ENCODE results near the gene MRPS7.
"Not testable (repeated sequence)": the region's sequence is repeated elsewhere in the genome, so short reads cannot be mapped to it uniquely, and the experiment has no call there.

The MRPS7 gene

DNA sequence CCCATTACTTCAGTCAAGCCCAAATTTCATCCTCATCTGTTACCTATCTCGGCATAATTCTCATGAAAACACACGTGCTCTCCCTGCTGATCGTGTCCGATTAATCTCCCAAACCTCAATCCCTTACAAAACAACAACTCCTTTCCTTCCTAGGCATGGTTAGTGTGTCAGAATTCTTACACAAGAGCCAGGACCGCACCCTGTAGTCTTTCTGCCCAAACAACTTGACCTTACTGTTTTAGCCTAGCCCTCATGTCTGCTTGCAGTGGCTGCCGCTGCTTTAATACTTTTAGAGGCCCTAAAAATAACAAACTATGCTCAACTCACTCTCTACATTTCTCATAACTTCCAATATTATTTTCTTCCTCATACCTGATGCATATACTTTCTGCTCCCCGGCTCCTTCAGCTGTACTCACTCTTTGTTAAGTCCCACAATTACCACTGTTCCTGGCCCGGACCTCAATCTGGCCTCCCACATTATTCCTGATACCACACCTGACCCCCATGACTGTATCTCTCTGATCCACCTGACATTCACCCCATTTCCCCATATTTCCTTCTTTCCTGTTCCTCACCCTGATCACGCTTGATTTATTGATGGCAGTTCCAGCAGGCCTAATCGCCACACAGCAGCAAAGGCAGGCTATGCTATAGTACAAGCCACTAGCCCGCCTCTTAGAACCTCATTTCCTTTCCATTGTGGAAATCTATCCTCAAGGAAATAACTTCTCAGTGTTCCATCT lies 5.6 kb upstream of the MRPS7 start:
- DNase-seq; ATAC-seq (replicated peaks); H3K27me3 Mint-ChIP-seq; H3K9me3 Mint-ChIP-seq: not testable (repeated sequence)
- peaks cover 13 to 41% of the 10 kb centered on the region in 2 donors for H3K36me3 Mint-ChIP-seq
- H3K4me1 Mint-ChIP-seq = peaks cover 66 to 99% of the 10 kb centered on the region in 2 donors
- peak overlapping the region; percentile 53 for H3K27ac Mint-ChIP-seq
- H3K4me3 Mint-ChIP-seq = peak overlapping the region in 1 of 2 donors; percentile 33

DNA sequence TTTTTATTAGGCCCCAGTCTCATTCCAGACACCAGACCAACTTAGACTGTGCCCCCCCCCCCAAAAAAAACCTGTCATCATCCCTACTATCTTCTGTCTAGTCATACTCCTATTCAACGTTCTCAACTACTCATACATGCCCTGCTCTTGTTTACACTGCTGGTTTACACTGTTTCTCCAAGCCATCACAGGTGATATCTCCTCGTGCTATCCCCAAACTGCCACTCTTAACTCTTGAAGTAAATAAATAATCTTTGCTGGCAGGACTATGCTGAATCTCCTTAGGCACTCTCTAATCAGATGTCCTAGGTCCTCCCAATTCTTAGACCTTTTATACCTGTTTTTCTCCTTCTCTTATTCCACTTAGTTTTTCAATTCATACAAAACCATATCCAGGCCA lies 4.5 kb upstream of the MRPS7 start:
- H3K27me3 Mint-ChIP-seq; H3K9me3 Mint-ChIP-seq; DNase-seq; ATAC-seq (replicated peaks); H3K4me3 Mint-ChIP-seq; H3K27ac Mint-ChIP-seq: not testable (repeated sequence)
- Mint-ChIP-seq H3K36me3 (peaks cover 17 to 43% of the 10 kb centered on the region in 2 donors), H3K4me1 (peaks cover 59 to 92% of the 10 kb centered on the region in 2 donors)

DNA sequence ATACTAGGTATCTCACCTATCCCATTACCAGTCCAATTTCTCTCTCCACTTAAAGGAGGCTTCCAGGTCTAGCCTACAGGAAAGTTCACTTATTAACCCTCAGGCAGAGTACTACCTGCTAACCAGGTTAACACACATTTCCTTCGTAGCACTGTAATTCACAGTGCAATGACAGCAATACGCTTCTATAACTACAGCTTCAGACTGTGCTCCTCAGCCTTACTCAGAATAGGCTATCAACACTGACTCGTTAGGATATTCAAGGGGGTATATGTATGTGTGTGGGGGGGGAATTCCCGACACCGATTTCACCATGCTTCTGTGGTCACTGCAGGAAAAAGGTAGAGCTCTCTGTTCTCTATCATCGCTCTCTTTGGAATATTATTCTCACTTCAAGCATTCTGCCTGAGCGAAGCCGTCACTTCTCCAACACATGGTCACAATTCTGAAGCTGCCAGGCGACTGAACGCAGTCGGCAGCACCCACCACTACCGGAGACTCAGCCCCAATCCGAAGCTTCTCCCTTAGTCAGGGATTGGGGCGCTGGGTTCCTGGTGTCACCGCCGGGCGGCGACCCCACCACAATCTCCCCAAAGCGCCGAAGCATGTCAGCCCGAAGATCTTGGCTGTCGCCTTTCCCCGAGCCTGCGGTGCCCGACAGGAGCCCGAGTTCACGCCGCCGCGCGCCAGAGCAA lies 891 bp upstream of the MRPS7 start:
- DNase-seq = no peak
- Mint-ChIP-seq H3K27me3 (no peaks in the 10 kb centered on the region), H3K27ac (peak overlapping the region; percentile 100), H3K9me3 (no peaks in the 10 kb centered on the region), H3K4me3 (peak overlapping the region; percentile 89 to 99), H3K4me1 (peaks cover 33 to 76% of the 10 kb centered on the region in 2 donors), H3K36me3 (peaks cover 25 to 38% of the 10 kb centered on the region in 2 donors)
- peak; percentile 42 to 62 for ATAC-seq (replicated peaks)

DNA sequence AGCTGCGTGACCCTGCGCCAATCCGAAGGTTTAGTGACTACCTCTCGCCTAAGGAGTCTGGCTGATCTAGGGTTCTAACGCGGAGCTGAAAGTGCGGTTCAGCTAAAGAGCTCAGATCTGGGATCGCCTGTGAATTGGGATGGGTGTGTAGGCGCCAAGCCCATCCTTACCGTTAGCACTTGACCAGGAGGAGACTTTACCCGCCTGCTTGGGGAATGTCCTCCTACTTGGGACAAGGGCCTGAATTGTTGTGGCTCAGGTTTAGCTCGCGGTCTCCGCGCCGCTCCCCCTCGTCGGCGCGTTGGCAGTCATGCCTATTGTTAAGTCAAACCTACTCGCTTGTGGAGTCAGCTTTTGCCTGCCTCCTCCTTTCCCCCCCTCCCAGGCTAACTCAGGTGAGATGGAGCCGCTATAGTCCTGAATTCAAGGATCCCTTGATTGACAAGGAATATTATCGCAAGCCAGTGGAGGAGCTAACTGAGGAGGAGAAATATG lies 480 bp downstream of the MRPS7 start:
- Mint-ChIP-seq H3K27ac (peak overlapping the region; percentile 100), H3K4me1 (peaks cover 26 to 68% of the 10 kb centered on the region in 2 donors), H3K36me3 (peaks cover 30 to 42% of the 10 kb centered on the region in 2 donors), H3K9me3 (no peaks in the 10 kb centered on the region), H3K27me3 (no peaks in the 10 kb centered on the region), H3K4me3 (peak overlapping the region; percentile 89 to 99)
- ATAC-seq (replicated peaks) (peak; percentile 26 to 28), DNase-seq (no peak)

DNA sequence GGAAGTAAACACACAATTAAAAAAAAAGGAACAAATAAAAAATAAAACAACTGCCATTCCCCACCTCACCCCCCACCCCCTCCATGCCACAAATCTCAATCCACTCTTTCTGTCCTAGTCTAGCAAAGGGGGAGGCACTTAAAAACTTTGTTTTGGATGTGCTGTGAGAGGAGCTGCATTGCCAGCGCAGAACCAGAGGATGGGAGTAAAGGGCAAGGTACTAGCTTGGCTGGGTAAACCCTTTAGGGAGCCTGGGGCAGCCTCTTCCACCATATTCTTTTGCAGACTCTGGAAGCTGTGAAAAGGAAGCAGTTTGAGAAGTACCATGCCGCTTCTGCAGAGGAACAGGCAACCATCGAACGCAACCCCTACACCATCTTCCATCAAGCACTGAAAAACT lies 1.4 kb downstream of the MRPS7 start:
- DNase-seq (no peak), ATAC-seq (replicated peaks) (no peak)
- Mint-ChIP-seq H3K27me3 (no peaks in the 10 kb centered on the region), H3K4me1 (peaks cover 20 to 68% of the 10 kb centered on the region in 2 donors), H3K4me3 (peak overlapping the region; percentile 50 to 99), H3K27ac (peak overlapping the region; percentile 100), H3K9me3 (no peaks in the 10 kb centered on the region), H3K36me3 (peaks cover 38 to 47% of the 10 kb centered on the region in 2 donors)

DNA sequence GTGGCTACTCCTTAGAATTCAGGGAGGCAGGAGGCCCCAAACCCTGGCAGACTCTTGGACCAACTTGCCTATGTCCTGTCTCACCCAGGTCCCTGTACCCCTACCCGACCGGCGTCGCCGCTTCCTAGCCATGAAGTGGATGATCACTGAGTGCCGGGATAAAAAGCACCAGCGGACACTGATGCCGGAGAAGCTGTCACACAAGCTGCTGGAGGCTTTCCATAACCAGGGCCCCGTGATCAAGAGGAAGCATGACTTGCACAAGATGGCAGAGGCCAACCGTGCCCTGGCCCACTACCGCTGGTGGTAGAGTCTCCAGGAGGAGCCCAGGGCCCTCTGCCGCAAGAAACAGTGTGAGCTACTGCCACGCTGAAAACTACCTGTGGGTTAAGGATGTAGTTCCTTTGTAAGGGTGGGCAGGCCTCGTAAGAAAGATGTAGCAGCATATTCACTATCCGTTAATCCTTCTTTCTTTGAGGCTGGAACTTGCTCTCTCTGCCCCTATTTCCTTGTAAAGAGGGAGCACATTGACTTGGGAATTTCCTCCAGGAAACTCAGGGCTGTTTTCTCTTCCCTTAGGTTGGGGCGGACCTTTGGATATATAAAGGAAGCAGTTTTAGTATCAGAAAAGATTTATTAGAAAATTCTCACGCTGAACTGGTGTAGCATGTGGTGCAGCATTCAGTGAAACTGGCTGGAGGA lies 4.1 kb downstream of the MRPS7 start:
- H3K9me3 Mint-ChIP-seq = no peaks in the 10 kb centered on the region
- no peaks in the 10 kb centered on the region for H3K27me3 Mint-ChIP-seq
- no peak overlapping the region for H3K27ac Mint-ChIP-seq

DNA sequence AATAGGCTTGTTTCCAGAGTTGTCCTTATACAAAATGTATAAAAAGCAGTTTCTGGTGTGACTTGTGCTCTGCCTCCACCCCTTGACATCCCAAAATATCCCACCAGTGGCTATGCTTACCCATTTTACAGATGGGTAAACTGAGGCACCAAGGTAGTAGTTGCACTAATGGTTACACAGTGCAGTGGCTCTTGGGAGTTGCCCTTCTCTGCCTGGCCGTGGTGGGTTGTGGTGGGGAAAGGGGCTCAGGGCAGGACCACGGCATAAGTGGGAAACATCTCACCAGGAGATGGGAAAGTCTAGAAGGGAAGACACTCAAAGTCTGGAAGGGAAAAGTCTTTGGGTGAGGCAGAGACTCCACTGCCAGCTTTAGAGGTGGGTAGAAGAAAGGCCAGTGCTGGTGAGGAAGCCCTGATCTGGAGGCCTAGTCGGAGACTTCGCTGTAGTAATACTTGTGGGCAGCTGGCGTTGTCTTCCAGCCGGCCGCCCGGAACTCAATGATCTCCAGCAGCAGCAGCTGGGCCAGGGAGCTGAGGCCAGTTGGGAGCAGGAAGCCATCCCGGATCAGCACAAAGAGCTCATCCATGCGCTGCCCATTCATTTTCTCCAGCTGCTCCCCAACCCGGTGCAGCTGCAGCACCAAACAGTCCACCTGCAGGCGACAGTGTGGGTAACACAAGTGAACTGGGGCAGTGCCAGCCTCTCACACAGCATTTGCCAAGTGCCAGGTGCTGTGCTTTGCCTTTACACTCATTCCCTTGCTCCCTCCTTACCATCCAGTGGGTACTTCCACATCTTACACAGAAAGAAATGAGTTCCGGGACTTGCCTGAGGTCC lies 4.9 kb downstream of the MRPS7 start:
- no peaks in the 10 kb centered on the region for H3K27me3 Mint-ChIP-seq
- H3K9me3 Mint-ChIP-seq = no peaks in the 10 kb centered on the region
- no peak overlapping the region for H3K4me3 Mint-ChIP-seq

More for the DNA sequence above, 4.1 kb downstream of the MRPS7 start:
- H3K4me1 Mint-ChIP-seq = peaks cover 20 to 59% of the 10 kb centered on the region in 2 donors
- ATAC-seq (replicated peaks) (no peak), DNase-seq (no peak)
- peaks cover 33 to 40% of the 10 kb centered on the region in 2 donors for H3K36me3 Mint-ChIP-seq
- no peak overlapping the region for H3K4me3 Mint-ChIP-seq

DNA sequence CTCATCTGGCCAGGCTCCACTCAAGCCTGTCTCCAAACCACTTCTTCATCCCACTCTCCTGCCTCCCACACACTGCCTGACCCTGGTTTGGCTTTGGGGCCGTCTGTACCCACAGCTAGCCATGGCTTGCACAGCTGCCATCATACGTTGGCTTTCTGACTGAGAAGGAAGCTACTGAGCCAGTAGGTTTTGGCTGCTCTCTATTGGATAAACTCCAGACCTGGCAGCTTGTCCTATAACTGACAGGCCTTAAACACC lies 5.4 kb downstream of the MRPS7 start:
- H3K4me1 Mint-ChIP-seq = peaks cover 23 to 60% of the 10 kb centered on the region in 2 donors
- H3K4me3 Mint-ChIP-seq = no peak overlapping the region
- DNase-seq (no peak), ATAC-seq (replicated peaks) (no peak)
- H3K36me3 Mint-ChIP-seq = peaks cover 31 to 35% of the 10 kb centered on the region in 2 donors
- no peaks in the 10 kb centered on the region for H3K9me3 Mint-ChIP-seq
- no peaks in the 10 kb centered on the region for H3K27me3 Mint-ChIP-seq
- peak overlapping the region; percentile 33 for H3K27ac Mint-ChIP-seq

More for the DNA sequence above, 4.9 kb downstream of the MRPS7 start:
- Mint-ChIP-seq H3K27ac (no peak overlapping the region), H3K36me3 (peaks cover 32 to 36% of the 10 kb centered on the region in 2 donors), H3K4me1 (peaks cover 20 to 55% of the 10 kb centered on the region in 2 donors)
- ATAC-seq (replicated peaks) (no peak), DNase-seq (no peak)

DNA sequence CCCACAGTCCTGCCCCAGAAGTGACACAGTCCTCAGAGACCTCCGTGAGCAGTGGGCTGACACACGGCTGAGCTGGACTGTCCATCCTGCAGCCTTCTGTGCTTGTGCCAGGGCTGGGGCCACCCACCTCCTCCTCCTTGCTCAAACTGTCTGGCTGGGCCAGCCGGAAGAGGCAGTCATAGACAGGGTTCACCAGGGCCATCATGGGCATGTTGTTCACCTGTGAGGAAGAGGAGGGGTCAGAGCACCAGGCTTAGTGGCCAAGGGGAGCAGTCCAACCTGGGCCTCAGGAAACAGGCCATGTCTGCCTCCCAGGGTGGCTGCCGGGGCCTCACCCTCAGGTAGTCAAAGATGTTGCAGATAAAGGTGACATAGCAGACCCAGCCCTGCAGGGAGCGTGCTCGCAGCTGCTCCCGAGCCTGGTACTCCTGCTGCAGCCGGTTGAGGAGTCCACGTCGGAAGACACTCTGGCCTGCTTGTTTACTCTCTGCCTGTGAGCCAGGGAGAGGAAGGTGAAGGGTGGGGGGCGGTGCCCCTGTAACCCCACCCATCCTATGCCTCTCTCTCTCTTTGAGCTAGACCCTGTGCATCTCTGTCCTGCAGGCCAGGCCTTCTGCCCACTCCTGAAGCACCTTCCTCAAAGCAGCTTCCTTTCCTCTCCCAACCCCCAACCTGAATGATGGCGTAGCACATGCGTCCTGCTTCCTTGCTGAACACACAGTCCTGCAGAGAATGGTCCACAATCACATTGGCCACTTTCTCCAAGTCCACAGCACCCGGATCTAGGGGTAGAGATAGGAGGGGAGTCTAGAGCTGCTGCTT lies 5.9 kb downstream of the MRPS7 start:
- Mint-ChIP-seq H3K4me3 (no peak overlapping the region), H3K27me3 (no peaks in the 10 kb centered on the region), H3K36me3 (peaks cover 33% of the 10 kb centered on the region in 2 donors), H3K9me3 (no peaks in the 10 kb centered on the region), H3K4me1 (peaks cover 25 to 60% of the 10 kb centered on the region in 2 donors), H3K27ac (peak overlapping the region; percentile 33)
- ATAC-seq (replicated peaks) = no peak
- DNase-seq = no peak

DNA sequence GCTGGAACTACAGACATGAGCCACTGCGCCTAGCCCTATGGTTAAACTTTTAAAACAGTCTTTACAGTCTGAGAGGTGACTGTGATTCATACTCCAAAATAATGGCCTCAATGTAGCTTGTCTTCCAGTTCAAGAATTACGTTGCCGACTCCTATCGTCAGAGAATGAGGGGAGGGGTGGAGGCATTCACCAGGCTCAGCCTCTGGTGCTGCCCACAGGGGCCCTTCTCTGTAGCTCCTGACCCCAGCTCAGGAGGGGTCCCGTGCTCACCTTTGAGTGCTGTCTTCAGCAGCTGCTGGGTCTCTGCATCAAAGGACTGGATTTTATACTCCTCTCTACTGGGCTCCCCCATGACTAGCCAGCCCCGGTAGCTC lies 8.2 kb downstream of the MRPS7 start:
- peaks cover 32 to 67% of the 10 kb centered on the region in 2 donors for H3K4me1 Mint-ChIP-seq
- H3K36me3 Mint-ChIP-seq = peaks cover 33 to 42% of the 10 kb centered on the region in 2 donors
- peak overlapping the region; percentile 97 for H3K27ac Mint-ChIP-seq
- no peak for DNase-seq
- H3K27me3 Mint-ChIP-seq = no peaks in the 10 kb centered on the region
- H3K4me3 Mint-ChIP-seq = peak overlapping the region; percentile 91 to 97
- no peaks in the 10 kb centered on the region for H3K9me3 Mint-ChIP-seq
- peak in 1 of 2 donors; percentile 0 for ATAC-seq (replicated peaks)

DNA sequence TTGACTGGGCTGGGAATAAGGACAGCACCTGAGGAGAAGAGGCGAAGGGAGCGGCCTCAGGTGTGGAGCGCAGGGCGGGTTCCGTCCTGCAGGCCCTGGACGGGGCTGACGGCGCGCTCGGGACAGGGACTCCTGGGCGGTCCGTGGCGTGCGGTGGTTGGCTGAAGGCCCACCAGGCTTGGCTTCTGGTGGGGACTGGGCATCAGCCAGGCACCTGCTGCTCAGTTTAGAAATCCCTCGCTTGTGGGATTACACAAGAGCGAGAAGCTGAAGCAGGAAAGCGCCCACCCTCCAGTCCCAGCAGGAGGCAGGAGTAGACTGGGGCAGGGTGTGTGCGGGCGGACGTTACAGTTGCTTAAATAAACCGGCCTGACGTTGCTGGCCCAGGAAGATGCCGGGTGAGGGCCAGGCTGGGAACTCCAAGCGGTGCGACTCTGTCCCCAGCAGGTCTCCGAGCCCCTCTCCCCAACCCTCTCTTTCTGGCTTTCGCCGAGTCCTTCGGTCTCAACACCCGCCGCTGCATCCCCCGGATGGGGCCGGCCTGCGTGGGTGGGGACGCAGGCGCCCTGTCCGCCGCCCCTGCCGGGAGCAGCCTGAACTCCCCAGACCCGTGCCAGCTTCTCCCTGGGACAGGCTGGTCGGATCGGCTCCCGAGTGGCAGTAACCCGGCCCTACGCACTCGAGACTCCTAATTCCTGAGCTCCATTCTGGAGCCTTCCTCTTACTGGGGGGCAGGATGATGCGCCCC lies 8.7 kb downstream of the MRPS7 start:
- Mint-ChIP-seq H3K27ac (peak overlapping the region; percentile 97), H3K27me3 (no peaks in the 10 kb centered on the region)
- DNase-seq = peak; percentile 69

DNA sequence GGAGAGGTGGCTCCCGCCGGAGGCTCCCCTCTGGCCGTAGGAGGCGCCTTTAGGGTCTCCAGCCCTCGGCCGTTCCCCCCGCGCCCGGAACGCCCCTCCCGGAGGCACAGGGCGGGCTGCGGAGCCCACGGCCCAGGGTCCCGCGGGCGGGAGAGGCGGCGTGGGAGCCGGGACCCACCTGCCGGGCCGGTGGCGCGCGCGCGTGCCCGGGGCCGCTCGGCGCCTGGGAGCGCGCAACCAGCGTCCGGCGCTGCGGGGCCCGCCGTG lies 9.2 kb downstream of the MRPS7 start, which contains the start of gene MIF4GD:
MIF4GD (minus strand) TSS at position 266 of the 267 bp plus-strand sequence. CDS start 1,036 bp downstream, outside the sequence.
- ATAC-seq (replicated peaks) = peak in 1 of 2 donors; percentile 25

More for the DNA sequence above, 8.7 kb downstream of the MRPS7 start:
- ATAC-seq (replicated peaks) = peak; percentile 59 to 60
- Mint-ChIP-seq H3K9me3 (no peaks in the 10 kb centered on the region), H3K4me3 (peak overlapping the region; percentile 91 to 97), H3K4me1 (peaks cover 32 to 68% of the 10 kb centered on the region in 2 donors), H3K36me3 (peaks cover 33 to 44% of the 10 kb centered on the region in 2 donors)

More for the DNA sequence above, 9.2 kb downstream of the MRPS7 start, which contains the start of gene MIF4GD:
- Mint-ChIP-seq H3K4me1 (peaks cover 32 to 66% of the 10 kb centered on the region in 2 donors), H3K9me3 (no peaks in the 10 kb centered on the region), H3K27ac (peak within 1 kb of the TSS; percentile 97), H3K27me3 (no peaks in the 10 kb centered on the region), H3K4me3 (peak within 1 kb of the TSS; percentile 91 to 97), H3K36me3 (peaks cover 33 to 43% of the 10 kb centered on the region in 2 donors)
- no peak for DNase-seq
